HEK293 (cell line): ENCODE data around the gene DRD4.

Experiments used
- AEBP2 ChIP-seq: fragments of 450-650 bp; formaldehyde crosslinking; IDR thresholded peaks from 2 replicates; pipeline ENCODE4 v1.5.1; 2016; ENCODE audit warnings: missing biosample characterization, missing genetic modification characterization, borderline replicate concordance
- PATZ1 ChIP-seq: fragments of 450-650 bp; formaldehyde crosslinking; IDR thresholded peaks from 2 replicates; pipeline ENCODE4 v1.5.1; 2016; ENCODE audit warnings: missing biosample characterization, missing genetic modification characterization
- RBAK ChIP-seq: fragments of 450-650 bp; formaldehyde crosslinking; IDR thresholded peaks from 2 replicates; pipeline ENCODE4 v1.5.1; 2016; ENCODE audit warnings: missing biosample characterization, missing genetic modification characterization
- TCF7L2 ChIP-seq: IDR thresholded peaks from 2 replicates; pipeline ENCODE4 v1.6.1; 2011; ENCODE audit warnings: low read depth, mild to moderate bottlenecking, inconsistent platforms, low read length, moderate library complexity, borderline replicate concordance
- ZBTB7A ChIP-seq: fragments of 450-650 bp; formaldehyde crosslinking; IDR thresholded peaks from 2 replicates; pipeline ENCODE4 v1.5.1; 2016; ENCODE audit warnings: low read depth, missing biosample characterization, missing genetic modification characterization
- ZNF114 ChIP-seq: fragments of 450-650 bp; formaldehyde crosslinking; IDR thresholded peaks from 2 replicates; pipeline ENCODE4 v1.5.0; 2017; ENCODE audit warnings: missing biosample characterization, missing genetic modification characterization
- ZNF626 ChIP-seq: fragments of 450-650 bp; sonication (Bioruptor Pico); formaldehyde crosslinking; IDR thresholded peaks from 2 replicates; pipeline ENCODE4 v1.5.1; 2018; ENCODE audit warnings: missing biosample characterization, missing genetic modification characterization, inconsistent platforms
- ZNF629 ChIP-seq: fragments of 450-650 bp; formaldehyde crosslinking; IDR thresholded peaks from 2 replicates; pipeline ENCODE4 v1.5.1; 2017; ENCODE audit warnings: missing biosample characterization, missing genetic modification characterization
- ZNF791 ChIP-seq: fragments of 450-650 bp; formaldehyde crosslinking; IDR thresholded peaks from 2 replicates; pipeline ENCODE4 v1.5.1; 2016; ENCODE audit warnings: missing biosample characterization, missing genetic modification characterization
- ZNF830 ChIP-seq: fragments of 450-650 bp; IDR thresholded peaks from 2 replicates; pipeline ENCODE4 v1.5.0; 2018; ENCODE audit warnings: missing biosample characterization, missing genetic modification characterization, low read depth, mild to moderate bottlenecking, moderate library complexity
- TF ChIP-seq, protein P1 (sequence below): fragments of 450-650 bp; formaldehyde crosslinking; IDR thresholded peaks from 2 replicates; pipeline ENCODE4 v1.5.1; 2016; ENCODE audit warnings: missing biosample characterization, missing genetic modification characterization
- TF ChIP-seq, protein P2 (sequence below): fragments of 450-650 bp; IDR thresholded peaks from 2 replicates; pipeline ENCODE4 v1.5.1; 2018; ENCODE audit warnings: missing biosample characterization, missing genetic modification characterization

- TF ChIP-seq PATZ1 (tag by site-specific recombination): no peak
- TF ChIP-seq RBAK (tag by site-specific recombination): no peak
- TF ChIP-seq, protein P1, sequence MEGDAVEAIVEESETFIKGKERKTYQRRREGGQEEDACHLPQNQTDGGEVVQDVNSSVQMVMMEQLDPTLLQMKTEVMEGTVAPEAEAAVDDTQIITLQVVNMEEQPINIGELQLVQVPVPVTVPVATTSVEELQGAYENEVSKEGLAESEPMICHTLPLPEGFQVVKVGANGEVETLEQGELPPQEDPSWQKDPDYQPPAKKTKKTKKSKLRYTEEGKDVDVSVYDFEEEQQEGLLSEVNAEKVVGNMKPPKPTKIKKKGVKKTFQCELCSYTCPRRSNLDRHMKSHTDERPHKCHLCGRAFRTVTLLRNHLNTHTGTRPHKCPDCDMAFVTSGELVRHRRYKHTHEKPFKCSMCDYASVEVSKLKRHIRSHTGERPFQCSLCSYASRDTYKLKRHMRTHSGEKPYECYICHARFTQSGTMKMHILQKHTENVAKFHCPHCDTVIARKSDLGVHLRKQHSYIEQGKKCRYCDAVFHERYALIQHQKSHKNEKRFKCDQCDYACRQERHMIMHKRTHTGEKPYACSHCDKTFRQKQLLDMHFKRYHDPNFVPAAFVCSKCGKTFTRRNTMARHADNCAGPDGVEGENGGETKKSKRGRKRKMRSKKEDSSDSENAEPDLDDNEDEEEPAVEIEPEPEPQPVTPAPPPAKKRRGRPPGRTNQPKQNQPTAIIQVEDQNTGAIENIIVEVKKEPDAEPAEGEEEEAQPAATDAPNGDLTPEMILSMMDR (tag by site-specific recombination): no peak
- TF ChIP-seq ZNF114 (tag by site-specific recombination): no peak
- TF ChIP-seq ZNF830 (tag by site-specific recombination): no peak
- TF ChIP-seq ZBTB7A (tag by site-specific recombination): no peak
- TF ChIP-seq ZNF791 (tag by site-specific recombination): no peak
- no peak for TF ChIP-seq AEBP2
- no peak for TF ChIP-seq TCF7L2
- TF ChIP-seq ZNF629: no peak
- TF ChIP-seq, protein P2, sequence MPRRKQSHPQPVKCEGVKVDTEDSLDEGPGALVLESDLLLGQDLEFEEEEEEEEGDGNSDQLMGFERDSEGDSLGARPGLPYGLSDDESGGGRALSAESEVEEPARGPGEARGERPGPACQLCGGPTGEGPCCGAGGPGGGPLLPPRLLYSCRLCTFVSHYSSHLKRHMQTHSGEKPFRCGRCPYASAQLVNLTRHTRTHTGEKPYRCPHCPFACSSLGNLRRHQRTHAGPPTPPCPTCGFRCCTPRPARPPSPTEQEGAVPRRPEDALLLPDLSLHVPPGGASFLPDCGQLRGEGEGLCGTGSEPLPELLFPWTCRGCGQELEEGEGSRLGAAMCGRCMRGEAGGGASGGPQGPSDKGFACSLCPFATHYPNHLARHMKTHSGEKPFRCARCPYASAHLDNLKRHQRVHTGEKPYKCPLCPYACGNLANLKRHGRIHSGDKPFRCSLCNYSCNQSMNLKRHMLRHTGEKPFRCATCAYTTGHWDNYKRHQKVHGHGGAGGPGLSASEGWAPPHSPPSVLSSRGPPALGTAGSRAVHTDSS: no peak
- no peak for TF ChIP-seq ZNF626 (tag by site-specific recombination)
Measured at GRCh38 chr11:592501-592900, 44.6 kb upstream of the DRD4 start.
